Hepatocyte (in vitro differentiated cells): ENCODE measurements around the gene CLEC2D. TPM values are rescaled to one million over a fixed set of nuclear protein-coding genes. Genes with fewer than 3 reads are reported as not detected.
"Not testable (repeated sequence)": the region's sequence is repeated elsewhere in the genome, so short reads cannot be mapped to it uniquely, and the experiment has no call there.

Experiments
- DNase-seq: peaks from one replicate; pipeline ENCODE4 v3.0.0-alpha.2; 2016; ENCODE audit warnings: low spot score
- H2AFZ ChIP-seq: fragments of 200-600 bp; sonication (generic); 2 replicates; pipeline ENCODE4 v1.6.0; 2016; ENCODE audit warnings: antibody characterized with exemption, mild to moderate bottlenecking
- H3K27ac ChIP-seq: fragments of 200-600 bp; sonication (generic); 2 replicates; pipeline ENCODE4 v1.5.1; 2016; ENCODE audit warnings: mild to moderate bottlenecking
- H3K27me3 ChIP-seq: fragments of 200-600 bp; sonication (generic); 2 replicates; pipeline ENCODE4 v1.6.1; 2016
- H3K36me3 ChIP-seq: fragments of 200-600 bp; sonication (generic); replicated peaks from 2 replicates; pipeline ENCODE4 v1.5.1; 2016; ENCODE audit warnings: low read depth; ENCODE audit not compliant: insufficient read depth
- H3K4me1 ChIP-seq: fragments of 200-600 bp; sonication (generic); 2 replicates; pipeline ENCODE4 v1.5.1; 2016; ENCODE audit warnings: mild to moderate bottlenecking, moderate library complexity; ENCODE audit not compliant: insufficient read depth
- H3K4me2 ChIP-seq: fragments of 200-600 bp; sonication (generic); 2 replicates; pipeline ENCODE4 v1.6.0; 2016
- H3K4me3 ChIP-seq: fragments of 200-600 bp; sonication (generic); 2 replicates; pipeline ENCODE4 v1.5.1; 2016; ENCODE audit warnings: mild to moderate bottlenecking
- H3K79me2 ChIP-seq: fragments of 200-600 bp; sonication (generic); 2 replicates; pipeline ENCODE4 v1.6.0; 2017; ENCODE audit warnings: mild to moderate bottlenecking
- H3K9me2 ChIP-seq: fragments of 200-600 bp; sonication (generic); replicated peaks from 2 replicates; pipeline ENCODE4 v1.6.0; 2017; ENCODE audit warnings: mild to moderate bottlenecking; ENCODE audit not compliant: insufficient read depth
- H3K9me3 ChIP-seq: fragments of 200-600 bp; sonication (generic); 2 replicates; pipeline ENCODE4 v1.5.1; 2016; ENCODE audit warnings: low read depth, mild to moderate bottlenecking
- H4K20me1 ChIP-seq: fragments of 200-600 bp; sonication (generic); 2 replicates; pipeline ENCODE4 v1.6.0; 2016; ENCODE audit warnings: mild to moderate bottlenecking; ENCODE audit not compliant: insufficient read depth, poor library complexity, severe bottlenecking
- EZH2 ChIP-seq: fragments of 200-600 bp; sonication (generic); IDR thresholded peaks from 2 replicates; pipeline ENCODE4 v1.6.1; 2016; ENCODE audit warnings: antibody characterized with exemption, mild to moderate bottlenecking, borderline replicate concordance
- EZH2phosphoT487 ChIP-seq: fragments of 200-600 bp; sonication (generic); IDR thresholded peaks from one replicate; pipeline ENCODE4 v1.6.1; 2018; ENCODE audit warnings: antibody characterized with exemption, mild to moderate bottlenecking, low read depth, moderate library complexity; ENCODE audit not compliant: unreplicated experiment, severe bottlenecking
- WGBS: methylation state at CpG from one replicate; pipeline ENCODE4 v1.1.6; 2016; ENCODE audit warnings: low lambda C conversion rate; ENCODE audit errors: missing lambda C conversion rate; 5-methylcytosine and 5-hydroxymethylcytosine counted together
- polyA plus RNA-seq: library from polyadenylated mRNA; unstranded; fragments of >200 nt; fragmentation: Nextera tagmentation; extraction: Ambion mirVana; gene quantifications from 2 replicates; pipeline ENCODE4 v1.2.1, GENCODE V29; 2016
- total RNA-seq: library from RNA; depleted of rRNA; stranded (reverse); fragments of >200 nt; gene quantifications from 2 replicates; pipeline ENCODE4 v1.2.3, GENCODE V29; 2014
- TF ChIP-seq, protein P1 (sequence below): fragments of 200-600 bp; sonication (generic); IDR thresholded peaks from 2 replicates; pipeline ENCODE4 v1.5.1; 2016; ENCODE audit warnings: antibody characterized with exemption, mild to moderate bottlenecking; ENCODE audit not compliant: poor library complexity

The CLEC2D gene
- total and polyA plus RNA-seq, 2 experiments from 2014 or later: 3.7 to 5.7 TPM

- Histone ChIP-seq H3K9me3 (peaks cover 8% of the 10 kb centered on the region), H3K36me3 (no peaks in the 10 kb centered on the region), H3K4me3 (no peak overlapping the region), H4K20me1 (no peaks in the 10 kb centered on the region), H3K27me3 (no peaks in the 10 kb centered on the region), H3K9me2 (no peaks in the 10 kb centered on the region), H3K4me1 (no peaks in the 10 kb centered on the region), H2AFZ (no peak overlapping the region), H3K79me2 (no peaks in the 10 kb centered on the region), H3K4me2 (no peak overlapping the region), H3K27ac (no peak overlapping the region)
- no peak for DNase-seq
- WGBS: 88% methylated on average over 4 of the region's 4 CpGs
- TF ChIP-seq, protein P1, sequence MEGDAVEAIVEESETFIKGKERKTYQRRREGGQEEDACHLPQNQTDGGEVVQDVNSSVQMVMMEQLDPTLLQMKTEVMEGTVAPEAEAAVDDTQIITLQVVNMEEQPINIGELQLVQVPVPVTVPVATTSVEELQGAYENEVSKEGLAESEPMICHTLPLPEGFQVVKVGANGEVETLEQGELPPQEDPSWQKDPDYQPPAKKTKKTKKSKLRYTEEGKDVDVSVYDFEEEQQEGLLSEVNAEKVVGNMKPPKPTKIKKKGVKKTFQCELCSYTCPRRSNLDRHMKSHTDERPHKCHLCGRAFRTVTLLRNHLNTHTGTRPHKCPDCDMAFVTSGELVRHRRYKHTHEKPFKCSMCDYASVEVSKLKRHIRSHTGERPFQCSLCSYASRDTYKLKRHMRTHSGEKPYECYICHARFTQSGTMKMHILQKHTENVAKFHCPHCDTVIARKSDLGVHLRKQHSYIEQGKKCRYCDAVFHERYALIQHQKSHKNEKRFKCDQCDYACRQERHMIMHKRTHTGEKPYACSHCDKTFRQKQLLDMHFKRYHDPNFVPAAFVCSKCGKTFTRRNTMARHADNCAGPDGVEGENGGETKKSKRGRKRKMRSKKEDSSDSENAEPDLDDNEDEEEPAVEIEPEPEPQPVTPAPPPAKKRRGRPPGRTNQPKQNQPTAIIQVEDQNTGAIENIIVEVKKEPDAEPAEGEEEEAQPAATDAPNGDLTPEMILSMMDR: no peak
- TF ChIP-seq EZH2 (no peak), EZH2phosphoT487 (no peak)
Measured at GRCh38 chr12:9685915-9686314, 16.4 kb downstream of the CLEC2D start.

GRCh38 chr12:9687228-9687627 lies 17.7 kb downstream of the CLEC2D start:
- Histone ChIP-seq H2AFZ (no peak overlapping the region), H3K27ac (no peak overlapping the region), H3K36me3 (no peaks in the 10 kb centered on the region), H3K27me3 (no peaks in the 10 kb centered on the region), H3K9me2 (no peaks in the 10 kb centered on the region), H3K79me2 (no peaks in the 10 kb centered on the region), H4K20me1 (no peaks in the 10 kb centered on the region), H3K4me2 (no peak overlapping the region), H3K9me3 (peaks cover 8% of the 10 kb centered on the region), H3K4me1 (no peaks in the 10 kb centered on the region), H3K4me3 (no peak overlapping the region)
- DNase-seq: no peak
- WGBS: 80% methylated on average over 1 of the region's 1 CpG
- TF ChIP-seq, protein P1: no peak
- TF ChIP-seq EZH2: no peak
- TF ChIP-seq EZH2phosphoT487: no peak

DNA sequence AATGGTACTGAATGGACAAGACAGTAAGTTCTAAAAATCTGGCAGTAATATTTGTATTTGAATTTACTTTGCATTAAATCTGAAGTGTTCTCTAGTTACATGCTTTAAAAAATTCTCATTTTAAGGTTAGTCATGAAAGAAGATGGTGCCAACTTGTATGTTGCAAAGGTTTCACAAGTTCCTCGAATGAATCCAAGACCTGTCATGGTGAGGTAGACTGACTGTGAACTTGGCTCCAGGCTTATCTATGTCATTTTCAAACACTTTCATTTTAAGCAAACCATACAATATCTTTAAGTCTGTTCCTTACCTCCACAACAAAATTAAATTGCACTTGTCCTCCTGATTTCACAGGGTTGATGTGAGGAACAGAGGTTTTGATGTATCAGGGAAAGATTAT lies 23.4 kb downstream of the CLEC2D start:
- Histone ChIP-seq H3K4me3 (no peak overlapping the region), H3K9me3 (no peaks in the 10 kb centered on the region), H3K79me2 (no peaks in the 10 kb centered on the region), H3K27me3 (no peaks in the 10 kb centered on the region), H3K9me2 (no peaks in the 10 kb centered on the region), H4K20me1 (no peaks in the 10 kb centered on the region), H2AFZ (no peak overlapping the region), H3K27ac (no peak overlapping the region), H3K4me2 (no peak overlapping the region), H3K4me1 (no peaks in the 10 kb centered on the region), H3K36me3 (no peaks in the 10 kb centered on the region)
- no peak for TF ChIP-seq EZH2phosphoT487
- TF ChIP-seq, protein P1: no peak
- no peak for TF ChIP-seq EZH2
- WGBS: 95% methylated on average over 1 of the region's 1 CpG
- DNase-seq: no peak

- 88% methylated on average over 1 of the region's 1 CpG for WGBS
Measured at GRCh38 chr12:9694241-9694640, 24.7 kb downstream of the CLEC2D start.

DNA sequence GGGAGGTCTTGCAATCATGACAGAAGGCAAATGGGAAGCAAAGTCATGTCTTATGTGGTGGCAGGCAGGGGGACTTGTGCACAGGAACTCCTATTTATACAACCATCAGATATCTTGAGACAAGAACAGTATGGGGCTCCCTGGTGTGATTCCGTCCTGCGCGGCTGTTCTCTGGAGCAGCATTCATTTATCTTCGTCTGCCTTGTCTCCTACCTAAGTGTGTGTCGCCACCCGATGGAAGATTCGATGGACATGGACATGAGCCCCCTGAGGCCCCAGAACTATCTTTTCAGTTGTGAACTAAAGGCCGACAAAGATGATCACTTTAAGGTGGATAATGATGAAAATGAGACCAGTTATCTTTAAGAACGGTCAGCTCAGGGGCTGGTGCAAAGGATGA lies 25.6 kb downstream of the CLEC2D start:
- not testable (repeated sequence) for H3K9me3 ChIP-seq, H3K4me1 ChIP-seq, H3K9me2 ChIP-seq, H3K27me3 ChIP-seq, H3K27ac ChIP-seq, H3K4me3 ChIP-seq, H3K79me2 ChIP-seq, H4K20me1 ChIP-seq, H3K36me3 ChIP-seq, H3K4me2 ChIP-seq, DNase-seq, H2AFZ ChIP-seq
- 99% methylated on average over 9 of the region's 9 CpGs for WGBS

More at GRCh38 chr12:9694241-9694640, 24.7 kb downstream of the CLEC2D start:
- no peaks in the 10 kb centered on the region for H4K20me1 ChIP-seq
- H3K27me3 ChIP-seq: no peaks in the 10 kb centered on the region
- H3K9me3 ChIP-seq: no peaks in the 10 kb centered on the region
- no peaks in the 10 kb centered on the region for H3K79me2 ChIP-seq
- TF ChIP-seq EZH2: no peak
- TF ChIP-seq, protein P1: no peak
- TF ChIP-seq EZH2phosphoT487: no peak
- H3K27ac ChIP-seq: no peak overlapping the region
- H3K4me2 ChIP-seq: no peak overlapping the region
- no peaks in the 10 kb centered on the region for H3K4me1 ChIP-seq
- H3K36me3 ChIP-seq: no peaks in the 10 kb centered on the region
- no peaks in the 10 kb centered on the region for H3K9me2 ChIP-seq
- no peak overlapping the region for H2AFZ ChIP-seq
- H3K4me3 ChIP-seq: no peak overlapping the region
- no peak for DNase-seq
